Activated T-helper 17 cell treated with anti-CD3 and anti-CD28 coated beads, Interleukin-2, amount 50 U/mL, for 72 hours (primary cell): ENCODE results near the gene VGLL4. TPM values are rescaled to one million over a fixed set of nuclear protein-coding genes. Genes with fewer than 3 reads are reported as not detected.
"Not testable (repeated sequence)": the region's sequence is repeated elsewhere in the genome, so short reads cannot be mapped to it uniquely, and the experiment has no call there.

Experiments used
- ATAC-seq: fragments of 150-1000 bp; cut with Tn5 transposase; replicated peaks from 2 replicates; pipeline ENCODE4 v1.10.0; 2021; ENCODE audit warnings: mild to moderate bottlenecking, moderate library complexity
- H3K27ac Mint-ChIP-seq: one replicate; pipeline ENCODE4 v1.8.0; 2022; ENCODE audit warnings: mixed read lengths
- H3K27me3 Mint-ChIP-seq: one replicate; pipeline ENCODE4 v1.8.0; 2022; ENCODE audit warnings: mixed read lengths
- H3K36me3 Mint-ChIP-seq: one replicate; pipeline ENCODE4 v1.8.0; 2022; ENCODE audit warnings: low read depth, mild to moderate bottlenecking, mixed read lengths
- H3K4me1 Mint-ChIP-seq: one replicate; pipeline ENCODE4 v1.8.0; 2022; ENCODE audit warnings: mixed read lengths
- H3K4me3 Mint-ChIP-seq: one replicate; pipeline ENCODE4 v1.8.0; 2022; ENCODE audit warnings: mild to moderate bottlenecking, mixed read lengths
- H3K9me3 Mint-ChIP-seq: one replicate; pipeline ENCODE4 v1.8.0; 2022; ENCODE audit warnings: mixed read lengths
- total RNA-seq, 2 donors: library from RNA; stranded (reverse); gene quantifications; one replicate each; pipeline ENCODE4 v1.2.3, GENCODE V29; 2022

VGLL4 gene
- 10 to 100 TPM; 34.3 to 42.4 TPM for total RNA-seq

DNA sequence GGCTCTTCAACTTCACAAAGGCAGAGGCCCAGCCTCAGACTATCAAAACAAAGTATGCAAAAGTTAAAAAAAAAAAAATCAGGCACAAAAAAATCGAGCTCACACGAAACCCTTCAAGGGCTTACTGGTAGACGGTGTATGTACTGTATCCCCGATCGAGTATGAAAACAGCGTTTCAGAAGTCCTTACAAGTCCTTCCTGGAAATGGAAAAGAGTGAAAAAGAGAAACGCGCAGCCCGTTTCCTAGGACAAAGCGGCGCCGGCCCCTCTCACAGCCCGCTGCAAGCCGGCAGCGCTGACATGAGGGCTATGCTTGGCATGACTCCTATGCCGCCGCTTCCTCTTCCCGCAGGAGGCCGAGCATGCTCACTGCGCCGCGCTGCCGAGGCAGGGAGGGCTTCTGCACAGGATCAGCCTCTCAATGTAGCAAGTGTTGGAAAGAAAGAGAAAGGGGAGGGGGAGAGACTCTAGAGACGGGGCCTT lies at the start of gene VGLL4:
Gene VGLL4 (minus strand): TSS at position 311 of the 483 bp plus-strand sequence. CDS start 397 bp downstream, outside the sequence.
- no peaks in the 10 kb centered on the region for H3K27me3 Mint-ChIP-seq
- peaks cover 20% of the 10 kb centered on the region for H3K4me1 Mint-ChIP-seq
- peak; percentile 86 for ATAC-seq
- H3K27ac Mint-ChIP-seq = peak within 1 kb of the TSS; percentile 100
- H3K9me3 Mint-ChIP-seq = no peaks in the 10 kb centered on the region
- H3K4me3 Mint-ChIP-seq = peak within 1 kb of the TSS; percentile 95
- H3K36me3 Mint-ChIP-seq = peaks cover 37% of the 10 kb centered on the region

- no peaks in the 10 kb centered on the region for H3K4me1 Mint-ChIP-seq
- no peaks in the 10 kb centered on the region for H3K9me3 Mint-ChIP-seq
- no peak overlapping the region for H3K27ac Mint-ChIP-seq
- H3K27me3 Mint-ChIP-seq = no peaks in the 10 kb centered on the region
- no peak for ATAC-seq
- peaks cover 9% of the 10 kb centered on the region for H3K36me3 Mint-ChIP-seq
- H3K4me3 Mint-ChIP-seq = no peak overlapping the region
Measured at GRCh38 chr3:11692532-11692813, 48.8 kb upstream of the VGLL4 start.

GRCh38 chr3:11691767-11692531 lies 48.2 kb upstream of the VGLL4 start:
- no peak for ATAC-seq
- Mint-ChIP-seq H3K36me3 (peaks cover 9% of the 10 kb centered on the region), H3K9me3 (no peaks in the 10 kb centered on the region), H3K27me3 (no peaks in the 10 kb centered on the region), H3K4me1 (no peaks in the 10 kb centered on the region), H3K4me3 (no peak overlapping the region), H3K27ac (no peak overlapping the region)

DNA sequence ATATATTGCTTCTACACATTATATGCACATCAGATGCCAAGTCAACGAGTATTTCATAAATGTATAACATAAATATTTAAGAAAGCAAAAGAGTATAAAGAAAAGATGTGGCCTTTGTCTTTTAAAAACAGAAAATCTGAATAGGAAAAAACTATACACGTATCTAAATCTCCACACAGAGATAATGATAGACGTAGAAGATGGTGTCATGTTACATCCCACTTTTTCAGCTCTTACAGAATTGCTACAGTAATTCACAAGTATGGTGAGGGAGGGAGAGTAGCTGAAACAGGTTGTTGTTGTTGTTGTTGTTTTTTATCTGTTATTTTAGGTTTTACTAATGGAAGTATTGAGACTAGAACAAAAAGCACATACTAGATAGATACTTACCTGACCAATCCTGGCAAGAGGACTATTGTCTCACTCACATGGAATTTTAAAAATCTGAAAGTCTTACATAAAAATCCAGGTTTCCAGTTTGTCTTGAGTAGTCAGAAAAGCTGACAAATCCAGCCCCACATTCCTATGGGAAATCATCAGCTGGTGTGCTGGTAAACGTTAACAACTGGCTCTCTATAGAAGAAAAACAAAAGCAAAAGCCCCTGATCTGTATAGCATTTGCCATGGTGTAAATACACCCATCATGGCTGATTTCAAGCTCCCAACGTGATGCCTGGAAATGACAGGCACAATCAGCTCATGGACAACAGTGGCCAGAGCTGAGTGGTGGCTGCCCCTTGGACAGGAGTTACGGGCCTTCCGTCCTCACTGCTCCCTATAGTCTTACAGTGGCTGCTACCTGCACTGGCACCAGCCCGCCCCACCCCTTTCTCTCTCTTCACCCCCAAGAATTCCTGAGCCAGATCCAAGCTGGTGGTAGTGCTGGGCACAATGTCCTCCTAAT lies 47.4 kb upstream of the VGLL4 start:
- Mint-ChIP-seq H3K4me1 (no peaks in the 10 kb centered on the region), H3K36me3 (peaks cover 9% of the 10 kb centered on the region), H3K27ac (no peak overlapping the region), H3K27me3 (no peaks in the 10 kb centered on the region), H3K4me3 (no peak overlapping the region), H3K9me3 (no peaks in the 10 kb centered on the region)
- no peak for ATAC-seq

- H3K27ac Mint-ChIP-seq = no peak overlapping the region
- H3K9me3 Mint-ChIP-seq = no peaks in the 10 kb centered on the region
- no peak for ATAC-seq
- no peaks in the 10 kb centered on the region for H3K27me3 Mint-ChIP-seq
- peaks cover 9% of the 10 kb centered on the region for H3K36me3 Mint-ChIP-seq
- H3K4me3 Mint-ChIP-seq = no peak overlapping the region
- no peaks in the 10 kb centered on the region for H3K4me1 Mint-ChIP-seq
Measured at GRCh38 chr3:11689749-11690148, 46.0 kb upstream of the VGLL4 start.

DNA sequence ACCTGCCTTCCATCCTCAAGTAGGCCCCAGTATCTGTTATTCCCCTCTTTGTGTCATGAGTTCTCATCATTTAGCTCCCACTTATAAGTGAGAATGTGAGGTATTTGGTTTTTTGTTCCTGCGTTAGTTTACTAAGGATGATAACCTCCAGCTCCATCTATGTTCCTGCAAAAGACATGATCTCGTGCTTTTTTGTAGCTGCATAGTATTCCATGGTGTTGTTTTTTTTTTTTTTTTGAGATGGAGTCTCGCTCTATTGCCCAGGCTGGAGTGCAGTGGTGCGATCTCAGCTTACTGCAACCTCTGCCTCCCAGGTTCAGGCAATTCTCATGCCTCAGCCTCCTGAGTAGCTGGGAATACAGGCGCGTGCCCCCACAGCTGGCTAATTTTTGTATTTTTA lies 41.3 kb upstream of the VGLL4 start:
- not testable (repeated sequence) for H3K27me3 Mint-ChIP-seq, H3K36me3 Mint-ChIP-seq, H3K4me3 Mint-ChIP-seq, H3K27ac Mint-ChIP-seq, ATAC-seq, H3K4me1 Mint-ChIP-seq, H3K9me3 Mint-ChIP-seq

- H3K27ac Mint-ChIP-seq = no peak overlapping the region
- no peaks in the 10 kb centered on the region for H3K4me1 Mint-ChIP-seq
- no peak overlapping the region for H3K4me3 Mint-ChIP-seq
- H3K36me3 Mint-ChIP-seq = no peaks in the 10 kb centered on the region
- no peaks in the 10 kb centered on the region for H3K27me3 Mint-ChIP-seq
- no peak for ATAC-seq
- no peaks in the 10 kb centered on the region for H3K9me3 Mint-ChIP-seq
Measured at GRCh38 chr3:11680509-11680908, 36.8 kb upstream of the VGLL4 start.

DNA sequence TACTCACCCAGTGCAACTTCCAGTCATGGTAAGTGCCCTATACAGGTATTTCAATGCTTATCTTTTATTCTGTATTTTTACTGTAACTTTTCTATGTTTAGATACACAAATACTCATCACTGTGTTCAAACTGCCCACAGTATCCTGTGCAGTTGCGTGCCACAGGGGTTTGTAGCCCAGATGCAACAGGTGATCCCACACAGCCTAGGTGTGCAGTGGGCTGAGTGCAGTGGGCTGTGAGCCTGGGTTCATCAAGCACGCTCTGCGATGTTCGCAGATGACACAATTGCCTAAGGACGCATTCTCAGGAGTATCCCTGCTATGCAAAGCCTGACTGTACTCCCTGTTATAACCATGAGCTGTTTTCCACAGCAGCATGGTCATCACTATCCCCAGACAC lies 36.2 kb upstream of the VGLL4 start:
- Mint-ChIP-seq H3K27ac (no peak overlapping the region), H3K27me3 (no peaks in the 10 kb centered on the region), H3K36me3 (no peaks in the 10 kb centered on the region), H3K4me1 (no peaks in the 10 kb centered on the region), H3K4me3 (no peak overlapping the region), H3K9me3 (no peaks in the 10 kb centered on the region)
- no peak for ATAC-seq

DNA sequence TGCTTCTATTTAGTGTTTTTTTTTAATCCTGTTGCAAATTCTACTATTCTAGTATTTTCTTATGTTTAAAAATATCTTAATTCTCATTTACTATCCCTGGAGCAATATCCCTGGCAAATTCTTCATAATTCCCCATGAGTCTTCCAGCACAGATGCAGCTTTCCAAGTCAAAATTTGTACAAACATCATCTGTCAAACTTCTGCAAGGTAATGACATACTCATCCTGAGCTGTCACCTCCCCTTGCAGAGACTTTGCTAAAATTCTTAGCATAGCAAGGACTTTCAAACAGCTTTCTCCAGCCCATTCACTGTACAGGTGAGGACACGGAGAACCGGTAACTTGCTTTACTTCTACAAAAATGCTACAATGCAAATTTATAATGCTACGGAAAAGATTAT lies 28.6 kb upstream of the VGLL4 start:
- H3K27me3 Mint-ChIP-seq = no peaks in the 10 kb centered on the region
- H3K36me3 Mint-ChIP-seq = no peaks in the 10 kb centered on the region
- ATAC-seq = no peak
- no peak overlapping the region for H3K4me3 Mint-ChIP-seq
- no peaks in the 10 kb centered on the region for H3K4me1 Mint-ChIP-seq
- H3K9me3 Mint-ChIP-seq = no peaks in the 10 kb centered on the region
- H3K27ac Mint-ChIP-seq = no peak overlapping the region

GRCh38 chr3:11671648-11672100 lies 28.0 kb upstream of the VGLL4 start:
- no peaks in the 10 kb centered on the region for H3K27me3 Mint-ChIP-seq
- H3K4me3 Mint-ChIP-seq = no peak overlapping the region
- H3K27ac Mint-ChIP-seq = no peak overlapping the region
- no peaks in the 10 kb centered on the region for H3K36me3 Mint-ChIP-seq
- no peaks in the 10 kb centered on the region for H3K4me1 Mint-ChIP-seq
- H3K9me3 Mint-ChIP-seq = no peaks in the 10 kb centered on the region
- no peak for ATAC-seq

DNA sequence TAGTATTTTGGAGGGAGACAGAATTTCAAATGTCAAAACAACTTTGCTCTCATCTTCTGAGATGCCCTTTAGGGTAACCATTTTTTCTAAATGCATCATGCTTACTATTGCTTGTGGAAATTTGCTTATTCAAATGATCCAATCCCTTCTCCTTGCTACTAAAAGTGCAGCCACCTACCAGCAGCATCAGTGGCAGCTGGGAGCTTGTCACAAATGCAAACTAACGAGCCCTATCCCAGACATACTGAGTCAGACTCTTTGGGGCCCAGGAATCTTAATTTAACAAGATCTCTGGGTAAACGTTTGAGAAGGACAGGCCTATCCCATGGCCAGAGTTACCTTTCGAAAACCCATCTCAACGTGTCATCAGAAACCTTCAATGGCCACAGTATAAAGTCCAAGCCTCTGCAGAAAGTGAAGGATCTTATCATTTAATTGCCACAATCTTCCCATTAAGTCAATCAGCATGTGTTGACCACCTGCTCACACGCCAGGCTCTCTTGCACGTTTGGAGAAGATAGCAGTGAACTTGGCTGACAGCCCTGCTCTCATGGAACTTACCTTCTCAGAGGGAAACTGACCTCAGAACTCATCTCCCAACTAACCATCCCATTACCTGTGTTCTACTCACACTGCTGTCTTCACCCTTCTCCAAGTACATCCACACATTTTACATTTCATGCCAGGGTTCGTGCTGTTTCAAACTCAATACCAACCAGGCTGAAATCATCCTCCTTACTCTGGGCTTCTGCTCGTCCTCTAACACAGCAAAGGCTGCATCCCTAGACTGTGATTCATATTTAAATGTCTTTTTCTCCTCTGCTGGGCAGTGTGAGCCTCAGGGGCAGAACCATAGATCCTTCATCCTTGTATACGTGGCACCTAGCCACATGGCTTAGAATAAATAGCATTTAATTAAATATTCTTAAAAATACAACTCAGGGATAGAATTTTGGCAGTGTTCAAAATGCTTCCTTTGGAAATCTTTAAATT lies 24.8 kb upstream of the VGLL4 start:
- ATAC-seq = no peak
- Mint-ChIP-seq H3K27me3 (no peaks in the 10 kb centered on the region), H3K27ac (no peak overlapping the region), H3K4me1 (no peaks in the 10 kb centered on the region), H3K4me3 (no peak overlapping the region), H3K9me3 (no peaks in the 10 kb centered on the region), H3K36me3 (no peaks in the 10 kb centered on the region)

GRCh38 chr3:11665331-11665730 lies 21.6 kb upstream of the VGLL4 start:
- H3K27me3 Mint-ChIP-seq = no peaks in the 10 kb centered on the region
- H3K36me3 Mint-ChIP-seq = no peaks in the 10 kb centered on the region
- H3K4me1 Mint-ChIP-seq = peaks cover 5% of the 10 kb centered on the region
- H3K4me3 Mint-ChIP-seq = no peak overlapping the region
- H3K9me3 Mint-ChIP-seq = no peaks in the 10 kb centered on the region
- ATAC-seq = no peak
- no peak overlapping the region for H3K27ac Mint-ChIP-seq

DNA sequence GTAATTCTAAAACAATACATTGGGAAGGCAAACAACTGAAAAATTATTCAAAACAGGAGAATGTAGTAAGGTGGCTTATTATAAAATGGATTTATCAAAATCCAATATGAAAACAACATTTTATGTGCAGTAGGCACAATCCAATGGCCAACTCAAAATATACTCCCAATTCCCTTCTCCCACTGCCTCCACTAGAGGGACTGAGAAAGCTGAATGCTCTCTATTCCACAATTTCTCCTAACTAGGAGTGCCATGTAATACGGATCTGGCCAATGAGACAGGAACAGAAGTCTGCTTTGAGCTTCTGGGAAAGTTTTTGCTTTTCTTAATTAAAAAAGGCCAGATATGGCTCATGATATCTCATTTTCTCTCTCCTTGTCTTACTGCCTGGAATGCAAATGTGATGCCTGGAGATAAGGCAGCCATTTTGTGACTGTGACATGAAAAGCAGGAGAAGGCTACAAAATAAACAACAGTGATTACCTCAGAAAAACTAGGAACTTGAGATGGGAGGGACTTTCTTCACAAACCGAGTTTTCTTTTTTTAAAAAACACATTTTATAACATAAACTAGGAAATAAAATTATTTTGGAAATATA lies 18.8 kb upstream of the VGLL4 start:
- Mint-ChIP-seq H3K27ac (no peak overlapping the region), H3K4me3 (no peak overlapping the region), H3K27me3 (no peaks in the 10 kb centered on the region), H3K36me3 (no peaks in the 10 kb centered on the region), H3K9me3 (no peaks in the 10 kb centered on the region), H3K4me1 (peaks cover 8% of the 10 kb centered on the region)
- no peak for ATAC-seq

DNA sequence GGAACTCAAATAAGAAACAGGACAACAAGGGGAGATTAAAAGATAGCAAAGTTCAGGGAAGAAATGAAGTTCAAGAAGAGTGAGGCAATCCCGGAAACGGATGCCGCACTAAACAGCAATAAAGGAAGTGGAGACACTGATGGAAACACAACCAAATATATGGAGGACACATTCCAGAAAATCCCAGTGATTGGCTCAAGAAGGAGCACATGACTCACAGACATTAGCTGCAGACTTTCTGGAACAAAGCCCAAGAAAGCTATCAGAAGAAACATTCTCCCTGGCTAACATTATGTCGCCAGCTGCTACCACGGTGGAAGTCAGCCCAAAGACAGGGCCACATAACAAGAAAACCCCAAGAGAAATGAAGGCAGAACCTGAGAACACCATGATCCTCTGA lies 18.1 kb upstream of the VGLL4 start:
- Mint-ChIP-seq H3K4me1 (peaks cover 8% of the 10 kb centered on the region), H3K9me3 (no peaks in the 10 kb centered on the region), H3K27me3 (no peaks in the 10 kb centered on the region), H3K27ac (no peak overlapping the region), H3K36me3 (no peaks in the 10 kb centered on the region), H3K4me3 (no peak overlapping the region)
- ATAC-seq = no peak
